ENCODE results near the gene IGSF22. TPM values are rescaled to one million over a fixed set of nuclear protein-coding genes. Genes with fewer than 3 reads are reported as not detected.

IGSF22 gene
- total RNA-seq, 4 donors from 2014 or later: 1.0 TPM; not detected in 3

DNA sequence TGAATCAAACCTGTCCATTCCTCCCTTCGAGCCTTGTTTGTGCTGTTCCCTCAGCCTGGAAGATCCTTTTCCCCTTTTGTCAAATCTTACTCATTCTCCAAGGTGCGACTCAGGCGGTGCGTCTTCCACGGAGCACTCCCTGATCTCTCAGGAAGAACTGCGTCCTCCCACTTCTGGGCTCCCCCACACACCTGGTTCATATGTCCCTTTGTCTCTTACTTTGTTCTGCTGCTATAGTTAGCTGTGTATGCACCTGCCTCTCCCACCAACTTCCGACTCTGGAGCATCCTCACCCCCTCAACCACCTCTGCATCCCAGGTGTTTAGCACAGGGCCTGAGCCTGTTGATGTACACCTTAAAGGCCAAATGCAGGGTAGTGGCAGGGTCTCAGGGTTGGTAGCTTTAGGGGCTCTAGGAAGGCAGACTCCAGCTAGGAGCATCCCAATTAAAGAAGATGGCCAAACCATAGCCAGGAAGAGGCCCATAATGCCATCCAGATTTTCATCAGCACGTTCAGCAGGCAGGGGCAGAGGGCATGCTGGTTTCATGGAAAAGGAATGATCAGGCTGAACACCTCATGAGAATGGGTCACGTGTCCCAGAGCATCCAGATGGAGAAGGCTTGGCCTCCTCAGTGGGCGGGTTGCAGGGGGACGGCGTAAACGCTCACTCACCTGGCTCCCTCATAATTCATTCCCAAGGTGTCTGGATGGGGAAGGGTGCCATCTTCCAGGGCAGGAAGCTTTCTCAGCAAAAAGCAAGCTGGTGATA is 45.5 kb upstream of the IGSF22 start:
- Histone ChIP-seq H3K36me3 (no peaks in the 10 kb centered on the region), H3K4me1 (no peaks in the 10 kb centered on the region), H3K27me3 (no peaks in the 10 kb centered on the region), H3K4me3 (no peak overlapping the region), H3K9me3 (no peaks in the 10 kb centered on the region), H3K27ac (no peak overlapping the region)
- DNase-seq: no peak
- intact Hi-C loops (cut with DNase I; ENCODE audit: low total_unique reads): no loop called here
- no peak for TF ChIP-seq CTCF (IDR thresholded peaks at IDR 0.05)
- no peak for TF ChIP-seq POLR2A (IDR thresholded peaks at IDR 0.05)

DNA sequence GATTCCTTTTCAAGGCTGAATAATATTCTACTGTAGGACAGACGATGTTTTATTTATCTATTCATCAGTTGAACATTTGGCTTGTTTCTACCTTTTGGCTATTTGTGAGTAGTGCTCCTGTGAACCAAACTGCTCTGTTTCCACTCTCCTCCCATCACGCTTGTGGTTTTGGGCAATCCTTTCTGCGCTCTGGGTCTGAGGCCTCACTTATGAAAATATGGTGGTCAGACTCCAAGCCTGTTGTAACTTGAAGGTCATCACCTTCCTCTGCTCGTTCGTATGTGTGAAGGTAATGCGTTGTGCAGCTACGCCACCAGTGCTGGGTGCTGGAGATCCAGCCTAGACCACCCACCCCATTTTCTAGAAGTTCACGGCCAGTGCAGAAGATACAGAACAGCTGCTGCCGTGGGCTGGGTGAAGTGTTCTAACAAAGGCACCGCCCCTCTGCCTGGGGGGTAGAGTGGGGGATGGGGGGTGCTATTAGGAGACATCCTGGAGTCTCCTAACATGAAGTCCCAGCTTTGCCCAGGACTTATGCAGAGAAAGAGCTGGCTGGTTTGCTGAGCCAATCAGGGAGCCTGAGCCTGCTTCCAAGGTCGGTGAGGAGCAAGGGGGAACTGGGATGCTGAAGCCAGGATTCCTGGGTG is 44.6 kb upstream of the IGSF22 start:
- DNase-seq: no peak
- H3K27ac ChIP-seq: no peak overlapping the region
- no peaks in the 10 kb centered on the region for H3K36me3 ChIP-seq
- intact Hi-C loops (cut with DNase I; ENCODE audit: low total_unique reads): no loop called here
- TF ChIP-seq CTCF (IDR thresholded peaks at IDR 0.05) (no peak), POLR2A (IDR thresholded peaks at IDR 0.05) (no peak)
- no peaks in the 10 kb centered on the region for H3K4me1 ChIP-seq
- no peak overlapping the region for H3K4me3 ChIP-seq
- H3K27me3 ChIP-seq: no peaks in the 10 kb centered on the region
- no peaks in the 10 kb centered on the region for H3K9me3 ChIP-seq

- Histone ChIP-seq H3K36me3 (no peaks in the 10 kb centered on the region), H3K9me3 (no peaks in the 10 kb centered on the region), H3K4me3 (no peak overlapping the region), H3K27ac (no peak overlapping the region), H3K4me1 (no peaks in the 10 kb centered on the region), H3K27me3 (no peaks in the 10 kb centered on the region)
- DNase-seq: no peak
- intact Hi-C loops (cut with DNase I; ENCODE audit: low total_unique reads): no loop called here
- no peak for TF ChIP-seq POLR2A (IDR thresholded peaks at IDR 0.05)
- no peak for TF ChIP-seq CTCF (IDR thresholded peaks at IDR 0.05)
Observed at GRCh38 chr11:18769802-18770456, 43.9 kb upstream of the IGSF22 start.

GRCh38 chr11:18768978-18769377 is 43.0 kb upstream of the IGSF22 start:
- intact Hi-C loops (cut with DNase I; ENCODE audit: low total_unique reads): no loop called here
- Histone ChIP-seq H3K4me3 (no peak overlapping the region), H3K4me1 (no peaks in the 10 kb centered on the region), H3K36me3 (no peaks in the 10 kb centered on the region), H3K9me3 (no peaks in the 10 kb centered on the region), H3K27me3 (no peaks in the 10 kb centered on the region), H3K27ac (no peak overlapping the region)
- no peak for DNase-seq
- no peak for TF ChIP-seq POLR2A (IDR thresholded peaks at IDR 0.05)
- TF ChIP-seq CTCF (IDR thresholded peaks at IDR 0.05): no peak

DNA sequence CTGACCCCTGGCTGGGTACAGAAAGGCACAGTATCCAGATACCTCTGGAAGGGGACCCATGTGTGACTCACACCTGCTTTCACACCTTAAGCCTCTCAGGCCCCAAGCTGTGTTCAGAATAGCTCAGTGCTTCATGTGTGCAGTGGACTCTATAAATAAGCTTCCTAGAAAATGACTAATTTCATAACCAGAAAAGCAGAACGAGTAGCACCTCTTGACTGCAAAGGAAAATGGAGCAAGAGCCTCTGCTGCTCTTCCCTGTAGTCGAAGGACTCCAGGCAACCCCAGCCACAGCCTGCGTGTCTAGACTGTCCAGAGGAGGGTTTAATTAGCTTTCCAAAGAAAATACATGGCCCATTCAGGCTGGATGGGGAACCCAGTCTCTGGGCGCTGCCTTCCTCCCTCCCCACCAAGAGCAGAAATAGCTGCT is 42.5 kb upstream of the IGSF22 start:
- intact Hi-C loops (cut with DNase I; ENCODE audit: low total_unique reads): no loop called here

More for the DNA sequence above, 42.5 kb upstream of the IGSF22 start:
- Histone ChIP-seq H3K27me3 (no peaks in the 10 kb centered on the region), H3K36me3 (no peaks in the 10 kb centered on the region), H3K4me3 (no peak overlapping the region), H3K9me3 (no peaks in the 10 kb centered on the region), H3K4me1 (no peaks in the 10 kb centered on the region), H3K27ac (no peak overlapping the region)
- DNase-seq: no peak
- TF ChIP-seq CTCF (IDR thresholded peaks at IDR 0.05): no peak
- no peak for TF ChIP-seq POLR2A (IDR thresholded peaks at IDR 0.05)
